Thoracic aorta (tissue), 2 donors: Measurements from ENCODE around the gene NUMBL. TPM values are rescaled to one million over a fixed set of nuclear protein-coding genes. Genes with fewer than 3 reads are reported as not detected.

Experiments
- ATAC-seq: fragments of 150-250 bp; one replicate; pipeline ENCODE4 v1.8.0; 2017; ENCODE audit warnings: low read depth; ENCODE audit not compliant: insufficient number of reproducible peaks, low FRiP score
- DNase-seq: peaks from one replicate; pipeline ENCODE4 v3.0.0-alpha.2; 2020; ENCODE audit warnings: low spot score
- H3K27ac ChIP-seq, 2 donors: fragments of 200-600 bp; sonication (generic); 1 replicate in 1 of 2; 2 replicates in 1 of 2; pipeline ENCODE4 v1.5.1; 2016; ENCODE audit warnings: mild to moderate bottlenecking in 2 of 2, moderate library complexity in 2 of 2
- H3K27me3 ChIP-seq: fragments of 200-600 bp; sonication (generic); replicated peaks from 2 replicates; pipeline ENCODE4 v1.6.0; 2016; ENCODE audit warnings: mild to moderate bottlenecking; ENCODE audit not compliant: insufficient read depth
- H3K36me3 ChIP-seq: fragments of 200-600 bp; sonication (generic); one replicate; pipeline ENCODE4 v1.5.1; 2016
- H3K4me1 ChIP-seq, 2 donors: fragments of 200-600 bp; sonication (generic); 1 replicate in 1 of 2; 2 replicates in 1 of 2; pipeline versions ENCODE4 v1.5.1 to v1.6.0; 2016; ENCODE audit warnings: low read depth in 2 of 2, mild to moderate bottlenecking in 1 of 2; ENCODE audit not compliant: control insufficient read depth in 1 of 2
- H3K4me3 ChIP-seq: fragments of 200-600 bp; sonication (generic); 2 replicates; pipeline ENCODE4 v1.5.1; 2016; ENCODE audit warnings: mild to moderate bottlenecking
- H3K9me3 ChIP-seq: fragments of 200-600 bp; sonication (generic); 2 replicates; pipeline ENCODE4 v1.5.1; 2016
- total RNA-seq, 2 donors: library from RNA; depleted of rRNA; stranded (reverse); fragments of >200 nt; gene quantifications; one replicate each; pipeline versions ENCODE4 v1.1.0 to v1.2.3, GENCODE V29; 2016
- TF ChIP-seq, protein P1 (sequence below): fragments of 200-600 bp; sonication (generic); IDR thresholded peaks from one replicate; pipeline ENCODE4 v1.5.1; 2019; ENCODE audit warnings: antibody characterized with exemption

NUMBL gene
- total RNA-seq, 2 donors from 2014 or later, result 101 to 133 TPM

DNA sequence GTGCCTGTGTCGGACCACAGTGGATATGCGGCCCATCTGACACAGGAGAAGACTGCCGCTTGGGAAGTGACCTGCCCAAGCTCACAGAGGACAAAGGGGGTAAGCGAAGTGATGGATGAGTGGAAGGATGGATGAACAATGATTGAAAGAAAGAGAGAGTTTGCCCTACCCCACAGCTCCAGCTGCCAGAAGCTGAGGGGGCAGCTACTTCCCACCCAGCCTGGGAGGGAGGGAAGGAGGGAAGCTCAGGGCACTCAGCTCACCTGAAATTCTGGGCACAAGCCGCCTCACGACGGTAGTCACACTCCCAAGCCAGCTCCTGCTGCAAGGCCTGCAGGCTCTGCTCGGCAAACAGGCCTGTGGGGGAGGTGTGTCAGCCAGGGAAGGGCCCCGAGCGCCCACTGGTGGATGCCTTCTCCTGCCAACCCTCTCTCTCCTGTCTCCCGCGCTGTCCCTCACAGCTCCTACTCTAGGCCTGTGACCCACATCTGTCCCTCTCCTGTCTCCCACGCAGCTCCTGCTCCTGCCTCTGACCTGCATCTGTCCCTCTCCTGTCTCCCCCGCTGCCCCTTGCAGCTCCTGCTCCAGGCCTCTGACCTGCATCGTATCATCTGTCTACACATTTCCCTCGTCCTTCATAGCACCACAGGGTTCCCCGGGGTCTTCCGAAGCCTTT lies 12.0 kb upstream of the NUMBL start:
- DNase-seq, result no peak
- Histone ChIP-seq H3K9me3 (no peaks in the 10 kb centered on the region), H3K27me3 (no peaks in the 10 kb centered on the region), H3K4me1 (no peaks in the 10 kb centered on the region), H3K4me3 (no peak overlapping the region), H3K27ac (no peak overlapping the region), H3K36me3 (peaks cover 47% of the 10 kb centered on the region)
- TF ChIP-seq, protein P1, sequence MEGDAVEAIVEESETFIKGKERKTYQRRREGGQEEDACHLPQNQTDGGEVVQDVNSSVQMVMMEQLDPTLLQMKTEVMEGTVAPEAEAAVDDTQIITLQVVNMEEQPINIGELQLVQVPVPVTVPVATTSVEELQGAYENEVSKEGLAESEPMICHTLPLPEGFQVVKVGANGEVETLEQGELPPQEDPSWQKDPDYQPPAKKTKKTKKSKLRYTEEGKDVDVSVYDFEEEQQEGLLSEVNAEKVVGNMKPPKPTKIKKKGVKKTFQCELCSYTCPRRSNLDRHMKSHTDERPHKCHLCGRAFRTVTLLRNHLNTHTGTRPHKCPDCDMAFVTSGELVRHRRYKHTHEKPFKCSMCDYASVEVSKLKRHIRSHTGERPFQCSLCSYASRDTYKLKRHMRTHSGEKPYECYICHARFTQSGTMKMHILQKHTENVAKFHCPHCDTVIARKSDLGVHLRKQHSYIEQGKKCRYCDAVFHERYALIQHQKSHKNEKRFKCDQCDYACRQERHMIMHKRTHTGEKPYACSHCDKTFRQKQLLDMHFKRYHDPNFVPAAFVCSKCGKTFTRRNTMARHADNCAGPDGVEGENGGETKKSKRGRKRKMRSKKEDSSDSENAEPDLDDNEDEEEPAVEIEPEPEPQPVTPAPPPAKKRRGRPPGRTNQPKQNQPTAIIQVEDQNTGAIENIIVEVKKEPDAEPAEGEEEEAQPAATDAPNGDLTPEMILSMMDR, result no peak
- no peak for ATAC-seq

DNA sequence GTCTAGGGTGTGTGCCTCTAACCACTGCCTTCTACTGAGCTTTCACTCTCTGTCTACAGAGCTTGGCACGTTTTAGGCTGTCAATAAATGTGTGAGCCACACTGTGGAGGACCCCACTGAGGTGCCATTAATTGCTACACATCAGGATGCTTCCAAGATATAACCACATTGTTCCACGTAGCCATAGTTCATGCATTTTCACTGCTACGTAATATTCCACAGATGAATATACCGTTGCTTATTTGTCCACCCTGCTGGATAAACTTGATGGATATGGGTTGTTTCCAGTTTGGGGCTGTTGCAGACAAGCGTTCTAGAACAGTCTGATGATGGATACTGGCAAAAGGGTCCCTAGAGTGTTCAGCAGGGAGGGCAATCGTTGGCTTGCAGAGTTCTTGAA lies 11.3 kb upstream of the NUMBL start:
- Histone ChIP-seq H3K9me3 (no peaks in the 10 kb centered on the region), H3K27ac (no peak overlapping the region), H3K27me3 (no peaks in the 10 kb centered on the region), H3K36me3 (peaks cover 47% of the 10 kb centered on the region), H3K4me1 (no peaks in the 10 kb centered on the region), H3K4me3 (no peak overlapping the region)
- TF ChIP-seq, protein P1, result no peak
- DNase-seq (no peak), ATAC-seq (no peak)

DNA sequence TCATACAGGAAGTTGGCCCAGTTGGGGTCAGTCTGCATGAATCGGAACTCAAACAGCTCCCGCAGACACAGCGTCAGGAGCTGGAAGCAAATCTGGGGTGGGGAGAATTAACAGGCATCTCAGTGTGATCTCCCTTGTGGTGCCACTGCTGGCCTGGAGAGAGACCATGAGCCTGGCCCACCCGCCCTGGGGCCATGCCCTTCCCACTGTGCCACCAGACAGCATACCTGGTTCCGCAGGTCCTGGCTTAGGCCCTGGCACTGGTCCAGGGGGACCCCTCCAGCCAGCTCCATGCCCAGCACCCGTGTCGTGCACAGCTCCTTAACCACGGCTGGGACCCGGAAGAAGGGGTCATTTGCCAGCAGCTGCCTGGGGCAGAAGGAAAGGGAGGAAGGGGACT lies 9.6 kb upstream of the NUMBL start:
- Histone ChIP-seq H3K27ac (no peak overlapping the region), H3K4me3 (no peak overlapping the region), H3K9me3 (no peaks in the 10 kb centered on the region), H3K27me3 (no peaks in the 10 kb centered on the region), H3K4me1 (no peaks in the 10 kb centered on the region), H3K36me3 (peaks cover 43% of the 10 kb centered on the region)
- TF ChIP-seq, protein P1, result no peak
- no peak for ATAC-seq
- no peak for DNase-seq

DNA sequence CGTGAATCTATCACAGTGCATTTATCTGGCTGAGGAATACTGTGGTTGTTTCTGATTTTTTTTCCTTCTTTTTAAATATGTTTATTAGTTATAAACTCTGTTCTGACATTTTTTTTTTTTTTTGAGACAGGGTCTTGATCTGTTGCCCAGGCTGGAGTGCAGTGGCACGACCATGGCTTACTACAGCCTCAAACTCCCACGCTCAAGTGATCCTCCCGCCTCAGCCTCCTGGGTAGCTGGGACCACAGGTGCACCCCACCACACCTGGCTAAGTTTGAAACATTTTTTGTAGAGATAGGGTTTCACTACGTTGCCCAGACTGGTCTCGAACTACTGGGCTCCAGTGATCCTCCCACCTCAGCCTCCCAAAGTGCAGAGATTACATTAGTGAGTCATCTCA lies 6.6 kb upstream of the NUMBL start:
- TF ChIP-seq, protein P1, result no peak
- no peak for DNase-seq
- Histone ChIP-seq H3K4me3 (no peak overlapping the region), H3K9me3 (no peaks in the 10 kb centered on the region), H3K27me3 (no peaks in the 10 kb centered on the region), H3K36me3 (peaks cover 25% of the 10 kb centered on the region), H3K4me1 (no peaks in the 10 kb centered on the region), H3K27ac (no peak overlapping the region)
- no peak for ATAC-seq

DNA sequence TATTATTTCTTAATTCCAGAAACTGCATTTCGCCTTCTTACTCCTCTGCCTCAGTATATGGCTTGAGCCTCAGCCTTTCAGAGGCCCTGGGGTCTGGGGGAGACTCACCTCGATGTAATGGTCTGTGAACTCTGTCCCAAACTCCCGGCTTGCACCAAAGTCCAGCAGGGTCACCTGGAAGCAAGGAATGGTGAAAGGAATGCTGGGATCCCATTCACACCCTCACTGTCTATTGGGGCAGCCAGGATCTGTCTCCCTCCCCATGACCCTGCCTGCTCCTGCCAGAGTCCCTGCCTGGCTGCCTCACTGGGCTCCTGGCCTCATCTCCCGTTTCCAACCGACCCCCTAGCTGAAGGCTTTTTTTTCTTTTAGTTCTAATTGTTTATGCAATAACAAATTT lies 5.4 kb upstream of the NUMBL start:
- Histone ChIP-seq H3K4me3 (no peak overlapping the region), H3K27me3 (no peaks in the 10 kb centered on the region), H3K27ac (no peak overlapping the region), H3K36me3 (peaks cover 18% of the 10 kb centered on the region), H3K4me1 (peaks cover 0 to 9% of the 10 kb centered on the region in 2 donors), H3K9me3 (no peaks in the 10 kb centered on the region)
- ATAC-seq, result no peak
- TF ChIP-seq, protein P1, result no peak
- no peak for DNase-seq
